ENCODE measurements around the gene IMMT.
A peak's percentile ranks its signal among the peaks of the same experiment; 100 is the strongest.
"Not testable (repeated sequence)": the region's sequence is repeated elsewhere in the genome, so short reads cannot be mapped to it uniquely, and the experiment has no call there.

IMMT gene

DNA sequence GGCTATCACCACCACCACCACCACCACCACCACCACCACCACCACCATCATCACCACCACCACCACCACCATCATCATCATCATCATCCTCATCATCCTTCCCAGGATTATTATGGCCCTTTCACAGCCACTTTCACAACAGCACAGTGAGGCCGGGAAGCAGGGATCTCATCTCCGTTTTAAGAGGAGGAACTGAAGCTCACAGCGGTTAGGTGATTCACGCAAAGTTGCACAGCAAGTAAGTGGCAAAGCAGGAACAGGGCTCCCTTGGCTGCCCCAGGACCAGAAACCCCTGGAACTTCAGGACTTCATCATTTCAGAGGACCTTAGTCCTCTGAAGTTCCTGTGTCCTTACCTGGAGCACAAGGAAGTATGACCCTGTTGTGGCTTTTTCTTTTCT, 30.8 kb upstream of the IMMT start:
- DNase-seq (ENCODE audit: low read depth) = no peak

DNA sequence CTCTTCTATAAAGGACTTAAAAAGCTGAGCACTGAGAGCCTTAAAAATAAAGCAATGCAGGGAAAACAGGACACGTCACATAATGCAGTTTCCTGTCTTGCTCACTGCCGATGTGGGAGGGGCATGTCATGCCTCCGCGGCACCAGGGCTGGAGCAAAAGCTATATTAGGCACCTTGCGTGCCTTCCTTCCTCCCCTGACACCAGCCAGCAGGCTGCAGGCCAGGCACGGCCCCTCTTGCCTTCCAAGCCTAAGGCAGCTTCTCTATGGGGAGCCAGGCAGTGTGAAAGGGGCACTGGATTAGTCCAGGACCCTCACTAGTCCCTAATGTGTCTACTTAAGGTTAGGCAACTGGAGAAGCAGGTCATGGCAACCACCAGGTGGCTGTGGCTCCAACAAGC, 30.3 kb upstream of the IMMT start:
- peak; percentile 24 for DNase-seq (ENCODE audit: low read depth)

DNA sequence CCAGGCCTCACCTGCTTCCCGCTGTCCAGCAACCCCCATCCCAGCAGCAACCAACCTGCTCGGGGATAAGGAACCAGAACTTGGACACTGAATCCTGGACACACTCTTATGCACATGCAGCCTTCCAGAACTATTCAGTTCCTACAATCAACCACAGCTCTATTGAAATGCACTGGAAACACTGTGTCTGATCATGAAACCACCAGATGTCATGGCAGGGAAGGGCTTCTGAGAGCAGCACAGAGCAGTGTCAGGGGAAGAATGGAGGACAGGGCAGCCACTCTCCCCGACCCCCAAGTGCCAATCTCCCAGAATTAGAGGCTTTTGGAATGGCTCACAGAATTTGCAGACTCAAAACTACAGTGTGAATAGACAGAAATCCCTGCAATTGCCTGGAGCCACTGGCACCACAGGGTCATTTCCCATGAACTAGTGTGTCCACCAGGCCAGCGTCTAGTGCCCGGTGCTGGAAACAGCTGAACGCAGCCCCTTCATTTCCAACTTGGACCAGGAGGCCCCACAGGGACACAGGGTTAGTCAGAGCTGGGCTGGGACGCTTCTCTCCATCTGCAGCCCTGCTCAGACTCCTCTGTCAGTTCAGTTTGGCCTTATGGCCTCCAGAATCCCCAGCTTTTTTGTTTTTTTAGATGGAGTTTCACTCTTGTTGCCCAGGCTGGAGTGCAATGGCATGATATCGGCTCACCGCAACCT, 29.5 kb upstream of the IMMT start:
- DNase-seq (ENCODE audit: low read depth) = no peak

DNA sequence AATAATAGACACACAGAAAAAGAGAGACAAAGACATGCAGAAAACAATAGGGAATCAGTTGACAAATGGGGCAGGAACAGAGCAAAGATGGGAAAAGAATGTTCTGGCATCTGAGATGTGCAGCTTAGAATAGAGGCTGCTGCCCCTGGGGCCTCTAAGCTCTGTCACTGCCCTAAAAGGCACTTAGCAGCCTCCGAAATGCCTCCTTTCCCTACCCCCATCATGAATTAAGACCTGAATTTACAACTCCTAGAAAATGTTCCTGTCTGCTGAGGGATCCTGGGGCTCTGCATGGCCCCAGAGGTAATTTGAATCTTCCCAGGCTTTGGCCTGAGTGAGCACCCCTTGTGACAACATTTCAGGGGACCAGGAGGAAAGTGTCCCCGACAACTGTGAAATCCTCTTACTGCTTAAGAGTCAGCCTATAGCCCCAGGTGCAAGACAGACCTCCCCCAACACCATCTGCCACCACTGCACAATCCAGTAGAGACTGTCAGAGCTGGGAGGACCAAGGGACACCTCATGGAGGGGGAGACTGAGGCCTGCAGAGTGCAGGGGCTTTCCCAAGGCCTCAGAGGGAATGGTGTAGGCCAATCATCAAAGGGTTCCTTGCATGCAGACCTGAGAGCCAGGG, 28.8 kb upstream of the IMMT start:
- no peak for DNase-seq (ENCODE audit: low read depth)

DNA sequence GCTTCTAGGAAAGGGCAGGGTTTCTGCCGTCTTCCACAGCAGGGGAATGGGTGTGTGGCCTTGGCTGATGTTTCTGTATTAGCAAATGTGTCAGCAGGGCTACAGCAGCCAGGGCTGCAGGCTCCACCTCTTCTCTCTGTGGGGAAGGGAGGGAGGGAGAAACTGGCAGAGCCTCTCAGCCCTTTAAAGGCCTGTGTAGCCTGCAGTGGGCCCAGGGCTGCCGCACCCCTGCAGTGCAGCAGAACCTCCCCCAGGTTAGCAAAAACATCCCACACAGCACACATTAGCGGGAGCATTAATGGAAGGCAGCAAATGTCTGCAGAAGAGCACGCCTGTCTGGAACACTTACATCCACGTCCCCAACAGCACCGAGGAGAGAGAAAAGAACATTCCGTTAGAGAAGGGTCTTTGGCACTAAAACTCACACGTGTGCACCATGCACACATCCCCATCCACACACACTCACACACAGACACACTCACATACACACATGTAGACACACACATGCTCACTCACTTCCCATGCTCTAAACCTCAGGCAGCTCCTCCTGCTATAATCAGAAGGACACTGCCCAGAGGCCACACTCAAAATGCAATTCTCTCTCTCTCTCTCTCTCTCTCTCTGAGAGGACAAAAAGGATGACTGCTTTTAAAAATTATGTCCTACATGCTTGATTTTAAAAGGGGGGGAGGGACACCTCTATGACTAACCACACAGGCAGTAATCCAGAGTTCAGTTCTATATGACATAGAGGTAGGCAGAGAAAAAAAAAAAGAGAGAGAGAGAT, 28.1 kb upstream of the IMMT start:
- peak; percentile 54 for DNase-seq (ENCODE audit: low read depth)

DNA sequence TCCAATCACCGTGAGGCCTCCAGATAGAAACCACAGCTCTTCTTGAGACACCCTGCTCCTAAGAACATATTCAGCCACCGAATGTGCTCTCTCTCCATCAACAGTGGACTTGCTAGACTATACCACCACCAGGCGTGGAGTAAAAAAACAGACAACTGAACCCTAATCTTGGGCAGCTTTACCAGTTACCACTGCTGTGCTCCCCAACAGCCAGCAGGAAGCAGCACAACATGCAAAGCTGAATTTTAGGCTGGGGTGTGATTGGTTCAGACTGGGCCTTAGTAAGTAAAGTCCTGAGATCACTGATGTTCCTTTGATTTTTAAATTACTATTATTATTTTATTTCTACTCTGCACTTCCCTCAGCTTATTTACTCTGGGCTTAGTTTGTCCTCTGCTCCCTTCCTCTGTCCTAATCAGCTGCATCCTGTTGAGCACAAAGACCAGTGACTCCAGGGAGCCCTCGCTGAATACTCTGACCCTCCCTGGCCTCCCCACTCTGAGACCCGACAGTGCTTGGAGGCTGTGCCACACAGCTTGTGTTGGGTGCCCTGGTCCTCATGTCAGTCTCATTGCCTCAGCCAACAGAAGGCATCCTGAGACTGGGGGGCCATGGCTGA, 25.9 kb upstream of the IMMT start:
- DNase-seq (ENCODE audit: low read depth) = peak; percentile 47

DNA sequence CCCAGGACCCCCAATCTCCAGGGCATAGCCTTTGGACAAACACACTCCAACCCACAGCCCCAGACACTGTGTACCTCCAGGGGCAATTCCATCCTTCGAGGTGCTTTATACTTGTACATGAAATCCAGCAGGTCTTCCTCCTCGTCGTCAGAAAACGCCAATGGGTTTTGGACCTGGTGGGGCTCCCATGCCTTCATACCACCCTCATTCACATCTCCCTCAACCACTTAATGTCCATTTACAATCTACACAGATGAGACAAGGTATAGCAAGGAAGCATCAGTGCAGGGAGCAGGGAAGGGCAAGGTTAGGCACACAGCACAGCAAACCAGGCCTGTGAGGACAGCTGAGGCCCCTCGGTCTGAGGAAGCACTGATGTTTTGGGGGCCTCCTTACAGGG, 24.6 kb upstream of the IMMT start:
- DNase-seq (ENCODE audit: low read depth) = no peak

DNA sequence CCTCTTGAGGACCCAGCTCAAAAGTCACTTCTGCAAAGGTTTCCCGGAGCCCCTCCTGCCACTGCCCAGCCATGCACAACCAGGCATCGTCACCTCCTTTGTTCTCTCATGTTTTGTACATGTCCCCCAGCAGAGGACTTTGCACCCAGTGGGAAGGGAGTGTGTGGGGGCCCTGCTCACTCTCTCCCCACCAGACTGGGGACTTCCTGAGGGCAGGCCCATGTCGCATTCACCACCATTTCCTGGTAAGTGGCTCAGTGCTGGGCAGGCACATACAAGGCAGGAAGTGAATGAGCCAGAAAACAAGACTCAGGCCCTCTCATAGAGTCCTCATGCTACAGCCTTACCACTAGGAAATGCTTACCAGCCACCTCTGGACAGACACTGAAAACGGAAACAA, 22.9 kb upstream of the IMMT start:
- no peak for DNase-seq (ENCODE audit: low read depth)

DNA sequence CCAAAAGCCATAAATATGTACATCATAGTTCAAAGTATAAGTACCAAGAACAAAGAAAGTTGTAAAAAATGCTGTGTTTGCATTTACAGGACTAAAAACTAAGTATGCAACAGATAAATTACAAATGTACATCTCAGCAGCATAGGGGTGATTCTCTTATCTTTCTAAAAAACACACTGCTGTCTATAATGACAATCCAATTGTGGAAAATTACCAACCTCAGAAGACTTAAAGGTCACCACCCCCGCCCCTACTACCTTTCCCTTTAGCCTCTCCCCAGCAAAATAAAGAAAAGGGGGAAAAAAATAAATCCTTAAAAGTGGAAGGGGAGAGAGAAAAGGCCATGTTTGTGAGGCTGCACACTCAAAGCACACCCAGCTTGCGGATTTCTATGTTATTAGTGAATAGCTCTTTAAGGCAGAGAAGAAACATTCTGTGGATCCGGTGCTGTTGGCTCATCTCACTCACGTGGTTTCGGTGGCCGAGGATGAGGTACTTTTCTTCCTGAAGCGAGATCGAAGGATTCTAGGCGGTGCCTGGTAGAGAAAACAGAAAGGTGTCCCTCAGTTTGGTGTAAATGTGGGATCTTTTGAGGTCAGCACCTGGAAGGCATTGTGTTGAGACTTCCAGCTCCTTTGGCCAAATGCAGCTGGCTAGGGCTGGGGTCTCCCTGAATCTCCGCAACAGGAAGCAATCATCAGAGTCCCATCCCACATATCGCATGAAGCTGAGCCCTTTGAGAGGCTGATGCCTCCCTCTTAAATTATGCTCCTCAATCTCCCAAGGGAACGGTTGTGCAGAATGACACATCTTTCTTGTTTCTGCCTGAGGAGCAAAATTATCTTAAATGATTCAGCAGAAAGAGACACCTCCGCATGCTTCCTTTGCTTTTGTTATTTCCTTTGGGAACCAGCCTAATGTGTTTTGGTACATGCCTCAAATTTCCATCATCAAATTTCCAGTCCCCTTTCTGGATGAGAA, 21.6 kb upstream of the IMMT start:
- no peak for DNase-seq (ENCODE audit: low read depth)

DNA sequence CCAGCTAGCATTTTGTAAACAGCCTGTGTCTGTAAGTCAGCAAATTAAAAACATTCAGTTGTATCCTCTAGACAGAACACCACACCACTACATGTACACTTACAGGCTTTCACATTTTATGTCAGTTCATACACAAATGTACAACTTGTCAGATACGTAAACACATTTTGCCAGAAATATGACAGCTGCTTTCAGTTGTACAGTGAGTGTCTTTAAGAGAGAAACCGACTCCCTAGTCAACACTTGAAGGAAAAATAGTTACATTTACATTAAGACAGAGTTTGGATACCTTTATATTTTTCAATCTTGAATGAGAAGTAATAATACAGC, 19.2 kb upstream of the IMMT start:
- DNase-seq (ENCODE audit: low read depth) = no peak

DNA sequence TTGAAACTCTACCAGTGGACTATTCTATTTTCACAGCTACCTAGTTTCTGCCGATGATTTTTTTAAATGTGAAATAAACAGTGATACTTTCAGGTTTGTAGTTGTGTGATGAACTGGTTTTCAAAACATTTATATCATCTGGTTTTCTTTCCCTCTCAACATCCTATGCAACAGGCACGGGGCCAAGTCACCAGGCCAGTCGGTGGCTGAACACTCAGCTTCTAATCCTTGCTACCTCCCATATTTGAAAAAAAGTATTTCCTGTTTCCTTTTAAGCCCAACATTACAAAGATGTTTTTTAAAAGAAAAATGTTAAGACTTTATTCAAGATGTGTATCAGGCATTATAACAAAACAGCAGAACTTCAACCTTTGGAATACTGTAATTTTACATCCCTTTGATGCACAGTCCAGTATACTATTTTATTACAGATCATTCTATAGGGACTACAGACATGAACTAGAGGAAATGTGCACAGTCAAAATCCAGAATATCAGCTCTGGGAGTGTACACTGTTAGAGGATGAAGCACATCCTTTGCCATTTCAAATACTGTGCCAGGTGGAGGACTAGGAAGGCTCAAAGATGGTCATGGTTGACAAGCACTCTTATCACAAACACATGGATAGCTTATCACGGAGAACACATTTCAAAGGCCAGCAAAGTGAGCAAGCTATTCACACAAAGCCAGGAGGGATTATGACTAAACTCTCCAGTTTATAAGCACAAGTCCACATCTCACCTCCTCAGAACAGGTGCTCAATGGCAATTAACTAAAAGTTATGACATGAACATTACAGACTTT, 18.6 kb upstream of the IMMT start:
- peak; percentile 48 for DNase-seq (ENCODE audit: low read depth)

DNA sequence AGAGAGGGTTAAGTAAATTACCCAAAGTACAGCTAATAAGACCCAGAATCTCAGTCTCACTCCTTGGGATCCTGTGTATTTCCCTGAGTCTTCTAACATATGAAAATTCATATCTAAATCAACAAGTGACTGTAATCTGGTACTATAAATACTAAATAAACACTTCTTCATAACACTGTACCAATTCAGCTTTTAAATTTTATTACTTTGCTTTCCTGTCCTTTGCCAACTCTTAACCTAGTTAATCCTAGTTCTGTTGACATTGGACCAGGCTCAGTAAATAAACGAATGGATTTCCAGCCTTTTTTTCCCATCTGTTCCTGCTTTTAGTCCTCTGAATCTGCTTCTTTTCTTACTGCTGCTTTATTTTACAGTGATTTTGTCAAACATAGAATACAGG, 17.8 kb upstream of the IMMT start:
- no peak for DNase-seq (ENCODE audit: low read depth)

DNA sequence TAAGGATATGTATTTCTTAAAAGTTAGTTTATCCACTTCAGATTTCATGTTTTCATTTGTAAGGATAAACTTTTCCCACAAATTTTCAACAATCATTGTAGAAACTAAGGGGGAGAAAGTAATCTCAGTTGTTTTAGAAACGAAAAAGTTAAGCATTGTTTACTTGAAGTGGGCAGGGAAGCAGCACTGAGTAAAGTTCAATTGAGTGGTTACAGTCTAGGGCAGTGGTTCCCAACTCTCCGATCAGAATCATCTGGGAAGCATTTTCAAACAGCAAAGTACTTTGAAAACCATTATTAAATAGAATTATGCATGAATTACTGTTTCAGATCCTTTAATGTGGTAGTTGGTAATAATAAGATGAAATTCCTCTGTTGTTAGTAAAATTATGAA, 16.5 kb upstream of the IMMT start:
- DNase-seq (ENCODE audit: low read depth) = no peak

DNA sequence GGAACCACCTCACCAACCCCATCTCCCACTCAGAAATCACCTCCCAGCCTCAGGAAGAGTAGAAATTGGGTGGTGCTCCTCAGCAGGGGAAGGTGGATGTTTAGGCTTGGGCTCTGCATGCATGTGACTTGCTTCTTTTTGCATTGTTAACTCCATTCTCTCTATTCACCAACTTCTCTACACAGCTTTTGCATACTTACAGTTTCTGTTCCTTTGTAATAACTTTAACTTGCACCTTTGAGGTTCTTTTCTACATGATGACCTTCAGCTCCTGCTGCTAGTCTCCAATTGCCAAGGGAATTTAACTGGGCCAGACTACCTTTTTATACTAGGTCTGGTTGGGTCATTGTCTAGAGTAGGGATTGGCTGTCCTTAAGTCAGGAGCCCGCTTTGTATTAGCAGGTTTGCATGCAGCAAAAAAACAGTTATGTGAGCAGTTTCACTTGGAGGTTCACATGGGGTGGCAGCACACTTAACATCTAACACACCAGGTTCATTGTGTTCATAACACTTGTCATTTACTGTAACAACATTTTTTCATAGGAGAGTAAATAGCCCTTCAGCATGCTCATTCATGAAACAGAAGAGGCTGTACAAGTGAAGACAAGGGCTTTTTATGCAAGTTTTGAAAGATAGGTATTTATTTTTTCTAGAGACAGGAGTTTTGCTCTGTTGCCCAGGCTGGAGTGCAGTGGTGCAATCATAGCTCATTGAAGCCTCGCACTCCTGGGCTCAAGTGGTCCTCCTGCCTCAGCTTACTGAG, 16.0 kb upstream of the IMMT start:
- DNase-seq (ENCODE audit: low read depth) = no peak

DNA sequence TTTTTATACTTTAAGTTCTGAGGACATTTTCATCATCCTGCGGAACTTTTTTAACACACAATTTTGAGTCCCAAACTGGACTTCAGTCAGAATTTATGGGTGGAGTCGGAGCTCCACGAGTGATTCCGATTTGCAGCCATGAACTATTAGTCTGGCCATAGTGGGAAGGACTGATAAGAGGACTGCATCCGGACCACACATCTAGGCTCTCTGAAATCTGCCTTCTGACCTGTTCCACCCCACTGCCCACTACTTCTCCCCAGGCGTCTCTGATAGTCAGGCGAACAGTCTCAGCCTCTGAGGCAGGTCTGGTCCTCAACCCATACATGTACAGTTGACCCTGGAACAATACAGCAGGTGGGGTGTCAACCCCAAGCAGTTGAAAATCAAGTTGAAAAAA, 9.2 kb upstream of the IMMT start:
- DNase-seq (ENCODE audit: low read depth) = no peak

DNA sequence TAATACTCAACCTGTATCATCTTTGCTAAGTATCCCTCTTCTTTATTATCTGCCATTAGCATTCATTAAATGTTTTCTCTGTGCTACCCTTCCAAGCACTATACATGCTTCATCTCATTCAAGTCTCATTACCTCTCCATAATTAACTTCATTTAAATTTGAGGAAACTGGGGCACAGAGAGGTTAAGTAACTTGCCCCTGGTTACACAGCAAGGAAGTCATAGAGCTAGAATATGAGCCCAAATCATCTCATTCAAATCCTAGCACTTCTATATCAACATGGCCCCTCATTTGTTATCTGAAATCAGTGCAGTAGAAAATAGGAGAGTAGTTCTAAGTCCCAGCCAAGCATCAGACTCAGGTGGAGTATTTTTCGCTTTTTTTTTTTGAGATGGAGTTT, 8.4 kb upstream of the IMMT start:
- no peak for DNase-seq (ENCODE audit: low read depth)

DNA sequence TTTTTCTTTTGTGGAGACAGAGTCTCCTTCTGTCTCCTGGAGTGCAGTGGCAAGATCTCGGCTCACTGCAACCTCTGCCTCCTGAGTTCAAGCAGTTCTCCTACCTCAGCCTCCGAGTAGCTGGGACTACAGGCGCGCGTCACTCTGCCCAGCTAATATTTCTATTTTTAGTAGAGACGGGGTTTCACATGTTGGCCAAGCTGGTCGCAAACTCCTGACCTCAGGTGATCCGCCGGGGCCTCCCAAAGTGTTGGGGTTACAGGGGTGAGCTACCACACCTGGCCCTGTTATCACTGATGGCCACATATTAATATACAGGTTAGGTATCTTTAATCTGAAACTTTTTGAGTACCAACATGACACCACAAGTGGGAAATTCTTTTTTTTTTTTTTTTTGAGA, 7.4 kb upstream of the IMMT start:
- DNase-seq (ENCODE audit: low read depth) = no peak

DNA sequence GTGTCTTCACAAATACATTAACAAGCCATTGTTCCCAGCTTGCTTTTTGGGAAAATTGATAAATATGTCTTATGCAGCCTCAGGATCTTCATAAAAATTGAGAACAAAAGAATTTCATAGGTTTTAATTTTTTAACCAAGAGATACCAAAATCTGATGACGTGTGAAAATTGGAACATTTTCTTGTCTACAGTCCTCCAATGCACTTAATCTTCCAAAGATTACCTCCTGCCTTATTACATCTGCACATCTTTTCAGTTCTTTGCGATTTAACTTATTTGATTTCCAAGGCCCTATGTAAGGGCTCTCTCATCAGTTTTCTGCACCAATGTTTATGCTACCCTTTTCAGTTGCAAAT, 7.1 kb upstream of the IMMT start:
- no peak for DNase-seq (ENCODE audit: low read depth)

DNA sequence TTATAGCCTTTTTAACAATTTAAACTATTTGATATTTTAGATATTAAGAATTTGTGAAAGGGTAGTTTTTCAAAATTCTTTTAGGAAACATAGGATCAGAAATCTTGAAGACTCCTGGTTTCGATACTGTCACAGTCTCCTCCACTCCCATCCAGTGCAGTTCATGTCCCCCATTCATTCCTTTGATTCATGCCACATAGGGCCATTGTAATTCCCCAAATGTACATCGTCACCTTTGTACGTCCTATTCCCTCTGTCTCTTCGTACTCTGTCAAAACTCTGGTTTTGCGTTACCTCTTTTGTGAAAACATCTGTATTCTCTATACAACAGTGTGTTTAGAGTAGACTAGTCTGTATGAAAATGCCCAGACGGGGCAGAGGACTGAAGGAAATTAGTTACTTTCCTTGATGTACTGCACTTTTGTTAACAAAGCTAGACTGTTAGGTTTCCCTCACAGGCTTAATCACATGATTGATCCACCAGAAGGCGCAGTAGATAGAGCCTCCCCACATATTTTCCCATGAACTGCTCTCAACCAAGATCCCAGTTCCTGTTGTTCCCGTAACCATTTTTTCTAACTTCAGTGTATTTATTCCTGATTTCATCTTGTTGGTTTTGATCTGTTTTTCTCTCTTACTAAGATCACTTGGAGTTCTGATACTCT, 6.5 kb upstream of the IMMT start:
- DNase-seq (ENCODE audit: low read depth) = no peak

DNA sequence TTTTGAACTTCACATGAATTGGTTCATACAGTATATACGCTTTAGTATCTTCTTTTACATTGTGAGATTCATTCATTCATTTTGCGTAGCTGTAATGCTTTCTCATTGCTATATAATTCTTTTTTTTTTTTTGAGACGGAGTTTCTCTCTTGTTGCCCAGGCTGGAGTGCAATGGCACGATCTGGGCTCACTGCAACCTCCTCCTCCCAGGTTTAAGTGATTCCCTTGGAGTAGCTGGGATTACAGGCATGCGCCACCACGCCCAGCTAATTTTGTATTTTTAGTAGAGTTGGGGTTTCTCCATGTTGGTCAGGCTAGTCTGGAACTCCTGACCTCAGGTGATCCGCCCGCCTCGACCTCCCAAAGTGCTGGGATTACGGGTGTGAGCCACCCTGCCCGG, 5.3 kb upstream of the IMMT start:
- DNase-seq (ENCODE audit: low read depth) = not testable (repeated sequence)
